Mononuclear cell (primary cell): ENCODE measurements around the gene SLC13A5. TPM values are rescaled to one million over a fixed set of nuclear protein-coding genes. Genes with fewer than 3 reads are reported as not detected.

ENCODE experiments used
- H3K27me3 ChIP-seq: 2 replicates; pipeline ENCODE4 v1.6.0; 2011; ENCODE audit warnings: low read length, control low read depth; ENCODE audit not compliant: insufficient read depth
- H3K4me1 ChIP-seq: 2 replicates; pipeline ENCODE4 v1.5.1; 2011; ENCODE audit warnings: mild to moderate bottlenecking, low read length, control low read depth; ENCODE audit not compliant: insufficient read depth
- H3K4me3 ChIP-seq: 2 replicates; pipeline ENCODE4 v1.5.1; 2011; ENCODE audit warnings: mild to moderate bottlenecking, low read length, moderate library complexity
- H3K9me3 ChIP-seq: 2 replicates; pipeline ENCODE4 v1.5.1; 2011; ENCODE audit warnings: low read depth, mild to moderate bottlenecking, control low read depth, low read length
- total RNA-seq: library from RNA; depleted of rRNA; stranded (reverse); fragments of >200 nt; gene quantifications from one replicate; pipeline ENCODE4 v1.2.3, GENCODE V29; 2012

SLC13A5 gene
- total RNA-seq, 1 donor = not detected

DNA sequence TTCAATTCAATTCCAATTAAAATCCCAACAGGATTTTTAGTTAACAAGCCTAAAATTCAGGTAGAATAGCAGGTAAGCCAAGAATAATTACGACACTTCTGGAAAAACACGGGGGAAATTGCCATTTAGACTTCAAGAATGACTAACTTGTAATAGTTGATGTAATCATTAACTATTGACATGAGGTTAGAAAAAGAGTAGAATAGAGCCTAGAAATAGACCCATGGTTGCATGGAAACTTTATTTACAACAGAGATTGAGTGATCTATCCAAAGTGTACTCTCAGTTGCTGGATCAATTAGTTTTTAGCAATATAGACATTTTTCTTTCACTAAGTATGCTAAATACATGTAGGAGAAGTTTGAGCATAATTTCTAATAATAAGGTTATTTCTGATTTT, 3.6 kb upstream of the SLC13A5 start:
- peaks cover 37% of the 10 kb centered on the region for H3K27me3 ChIP-seq
- peaks cover 22% of the 10 kb centered on the region for H3K4me1 ChIP-seq
- no peaks in the 10 kb centered on the region for H3K9me3 ChIP-seq

DNA sequence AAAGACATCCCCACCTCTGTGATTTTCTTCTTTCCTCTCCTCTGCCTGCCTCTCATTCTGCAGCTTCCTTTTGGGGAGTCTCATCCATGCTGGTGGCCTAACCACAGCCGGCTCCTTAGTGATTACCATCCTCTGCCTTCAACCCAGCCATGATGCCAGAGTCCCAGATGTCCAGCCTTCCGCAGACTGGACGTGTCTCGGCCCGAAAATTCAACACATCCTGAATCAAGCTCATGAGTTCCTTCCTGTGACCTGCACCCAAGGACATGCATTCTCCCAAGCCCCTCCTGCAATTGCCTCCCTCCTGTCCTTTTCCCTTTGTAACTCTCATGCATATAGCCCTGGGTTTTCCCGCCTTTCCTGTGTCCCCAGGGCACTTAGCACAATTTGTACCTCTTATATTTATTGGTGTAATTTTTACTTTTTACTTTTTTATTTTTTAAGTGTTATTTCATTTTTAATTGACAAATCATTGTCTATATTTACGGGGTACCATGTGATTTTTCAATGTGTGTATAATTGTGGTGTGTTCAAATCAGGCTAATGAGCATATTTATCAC, 1.2 kb upstream of the SLC13A5 start:
- peaks cover 30% of the 10 kb centered on the region for H3K27me3 ChIP-seq
- peaks cover 32% of the 10 kb centered on the region for H3K4me1 ChIP-seq
- H3K4me3 ChIP-seq = no peak overlapping the region
- H3K9me3 ChIP-seq = no peaks in the 10 kb centered on the region

More for the DNA sequence above, 3.6 kb upstream of the SLC13A5 start:
- no peak overlapping the region for H3K4me3 ChIP-seq

DNA sequence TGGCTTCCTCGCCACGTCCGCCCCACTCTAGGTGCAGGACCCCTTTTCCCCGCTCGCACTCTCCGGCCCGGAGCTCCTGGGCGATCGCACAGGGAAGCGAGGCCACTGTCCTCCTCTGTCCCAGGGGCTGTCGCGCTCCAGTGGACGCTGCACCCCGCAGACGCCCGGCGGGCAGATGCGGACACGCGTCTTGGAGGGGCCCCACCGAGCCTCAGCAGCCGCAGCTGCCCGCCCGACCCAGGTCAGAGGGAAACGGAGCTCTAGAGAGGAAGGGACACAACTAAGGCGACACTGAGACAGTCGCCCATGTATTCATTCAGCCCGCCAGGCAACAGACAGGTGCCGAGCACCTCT, 726 bp upstream of the SLC13A5 start:
- no peak overlapping the region for H3K4me3 ChIP-seq
- H3K9me3 ChIP-seq = no peaks in the 10 kb centered on the region
- peaks cover 27% of the 10 kb centered on the region for H3K27me3 ChIP-seq
- H3K4me1 ChIP-seq = peaks cover 32% of the 10 kb centered on the region

DNA sequence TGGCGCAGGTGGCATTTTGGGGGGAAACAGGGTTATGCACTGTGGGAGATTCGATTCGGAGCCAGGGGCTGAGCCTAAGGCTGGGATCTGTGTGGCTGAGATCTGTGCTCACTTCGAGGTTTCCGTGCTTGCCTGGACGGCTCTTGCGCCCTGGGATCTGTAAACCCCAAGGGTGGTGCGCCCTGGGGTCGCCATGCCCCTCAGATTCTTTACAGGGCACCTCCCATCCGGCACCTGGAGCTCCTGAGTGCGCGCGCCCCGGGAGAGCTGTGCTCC, 377 bp downstream of the SLC13A5 start:
- H3K27me3 ChIP-seq = peaks cover 27% of the 10 kb centered on the region
- H3K4me3 ChIP-seq = no peak overlapping the region
- peaks cover 32% of the 10 kb centered on the region for H3K4me1 ChIP-seq
- H3K9me3 ChIP-seq = no peaks in the 10 kb centered on the region

DNA sequence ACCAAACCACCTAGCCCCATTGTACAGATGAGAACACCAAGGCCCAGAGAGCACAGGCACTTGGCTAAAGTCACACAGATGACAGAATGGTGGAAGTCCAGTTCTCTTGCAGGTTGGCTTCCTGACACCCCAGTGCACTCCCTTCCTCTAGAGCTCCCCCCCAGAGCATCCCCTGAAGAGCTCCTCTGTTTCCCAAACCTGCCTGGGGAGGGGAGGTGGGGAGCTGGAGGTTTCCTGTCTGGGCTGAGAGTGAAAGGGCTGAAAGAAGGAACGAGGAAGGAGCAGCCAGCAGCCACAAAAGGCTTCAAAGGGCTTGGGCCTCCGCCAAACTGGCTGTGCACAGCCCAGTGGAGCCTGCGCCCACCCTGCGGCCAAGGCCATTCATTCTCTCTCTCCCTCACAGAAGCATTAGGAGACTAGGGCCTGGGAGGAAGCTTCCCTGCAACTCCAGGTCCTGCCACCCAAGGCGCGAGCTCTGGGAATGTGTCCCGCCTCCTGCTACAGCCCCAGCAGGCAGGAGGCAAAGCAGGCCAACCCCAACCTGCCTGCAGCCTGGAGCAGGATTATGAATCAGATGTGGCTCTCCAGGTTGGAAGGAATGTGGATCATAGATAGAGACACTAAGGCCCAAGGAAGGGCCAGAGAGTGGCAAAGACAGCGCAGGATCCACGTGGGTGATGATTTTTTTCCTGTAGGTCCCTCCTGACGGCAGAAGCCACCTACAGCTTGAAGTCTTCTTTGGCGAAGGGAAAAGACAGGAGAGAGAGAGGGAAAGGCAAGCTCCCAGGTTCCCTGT, 913 bp downstream of the SLC13A5 start:
- H3K4me3 ChIP-seq = no peak overlapping the region
- peaks cover 32% of the 10 kb centered on the region for H3K4me1 ChIP-seq
- H3K9me3 ChIP-seq = no peaks in the 10 kb centered on the region
- H3K27me3 ChIP-seq = peaks cover 27% of the 10 kb centered on the region

DNA sequence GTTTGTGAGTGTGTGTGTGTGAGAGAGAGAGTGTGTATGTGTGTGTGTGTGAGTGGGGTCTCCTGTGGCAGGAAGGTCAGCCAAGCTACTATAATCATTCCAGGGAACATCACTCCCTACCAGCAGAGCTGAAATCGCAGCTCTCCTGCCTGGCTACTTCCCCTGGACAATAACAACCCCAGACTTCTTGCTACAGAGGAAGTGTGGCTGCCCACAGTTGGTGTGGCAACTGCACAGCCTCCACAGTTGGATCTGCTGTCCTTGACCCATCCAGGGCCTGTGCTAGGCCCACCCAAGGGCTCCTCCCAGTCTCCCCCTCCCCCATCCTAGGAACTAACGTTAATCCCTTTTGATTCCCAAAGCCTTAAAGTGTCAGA, 1.5 kb downstream of the SLC13A5 start:
- no peak overlapping the region for H3K4me3 ChIP-seq
- H3K4me1 ChIP-seq = peaks cover 32% of the 10 kb centered on the region
- no peaks in the 10 kb centered on the region for H3K9me3 ChIP-seq
- H3K27me3 ChIP-seq = peaks cover 27% of the 10 kb centered on the region

DNA sequence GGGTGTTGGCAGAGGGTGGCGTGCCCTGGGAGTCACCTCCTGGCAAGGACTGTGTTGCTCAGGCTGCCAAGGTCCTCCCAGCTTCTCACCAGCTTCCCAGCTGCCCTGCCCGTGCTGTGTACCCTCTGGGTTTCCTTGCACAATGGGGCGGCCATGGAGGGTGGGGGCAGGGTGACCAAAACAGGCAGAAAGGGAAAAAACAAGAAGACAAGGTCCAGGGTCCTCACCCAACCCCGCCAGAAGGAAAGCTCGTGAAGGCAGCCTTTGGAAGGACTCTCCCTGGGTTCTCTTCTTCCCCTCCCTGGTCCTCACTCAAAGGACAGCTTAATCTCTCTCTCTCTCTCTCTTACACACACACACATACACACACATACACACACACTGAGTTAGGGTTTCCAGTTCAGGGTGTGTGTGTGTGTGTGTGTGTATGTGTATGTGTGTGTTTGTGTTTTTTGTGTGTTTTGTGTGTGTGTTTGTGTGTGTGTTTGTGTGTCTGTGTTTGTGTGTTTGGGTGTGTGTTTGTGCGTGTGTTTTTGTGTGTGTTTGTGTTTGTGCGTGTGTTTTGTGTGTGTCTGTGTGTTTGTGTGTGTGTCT, 2.0 kb downstream of the SLC13A5 start:
- Histone ChIP-seq H3K4me1 (peaks cover 32% of the 10 kb centered on the region), H3K4me3 (no peak overlapping the region), H3K9me3 (no peaks in the 10 kb centered on the region), H3K27me3 (peaks cover 27% of the 10 kb centered on the region)

DNA sequence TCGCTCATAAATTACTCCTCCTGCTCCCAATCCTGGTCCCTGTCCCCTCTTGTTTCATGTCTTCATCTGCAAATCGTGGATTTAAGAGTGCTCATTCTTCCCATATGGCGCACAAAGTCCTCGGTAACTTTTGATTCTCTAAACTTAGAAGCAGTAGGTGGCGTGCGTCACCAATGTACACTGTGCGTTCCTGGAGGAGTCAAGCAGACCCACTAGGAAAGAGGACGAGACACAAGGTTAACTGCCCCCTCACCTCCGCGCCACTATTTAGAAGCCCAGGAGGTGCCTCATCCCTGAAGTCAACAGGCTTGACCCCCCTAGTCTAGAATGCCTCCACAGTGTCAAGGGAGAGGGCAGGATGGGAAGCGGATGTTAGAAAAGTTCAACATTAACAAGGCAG, 2.9 kb downstream of the SLC13A5 start:
- peaks cover 27% of the 10 kb centered on the region for H3K27me3 ChIP-seq
- H3K4me1 ChIP-seq = peaks cover 32% of the 10 kb centered on the region
- no peaks in the 10 kb centered on the region for H3K9me3 ChIP-seq
- H3K4me3 ChIP-seq = no peak overlapping the region

DNA sequence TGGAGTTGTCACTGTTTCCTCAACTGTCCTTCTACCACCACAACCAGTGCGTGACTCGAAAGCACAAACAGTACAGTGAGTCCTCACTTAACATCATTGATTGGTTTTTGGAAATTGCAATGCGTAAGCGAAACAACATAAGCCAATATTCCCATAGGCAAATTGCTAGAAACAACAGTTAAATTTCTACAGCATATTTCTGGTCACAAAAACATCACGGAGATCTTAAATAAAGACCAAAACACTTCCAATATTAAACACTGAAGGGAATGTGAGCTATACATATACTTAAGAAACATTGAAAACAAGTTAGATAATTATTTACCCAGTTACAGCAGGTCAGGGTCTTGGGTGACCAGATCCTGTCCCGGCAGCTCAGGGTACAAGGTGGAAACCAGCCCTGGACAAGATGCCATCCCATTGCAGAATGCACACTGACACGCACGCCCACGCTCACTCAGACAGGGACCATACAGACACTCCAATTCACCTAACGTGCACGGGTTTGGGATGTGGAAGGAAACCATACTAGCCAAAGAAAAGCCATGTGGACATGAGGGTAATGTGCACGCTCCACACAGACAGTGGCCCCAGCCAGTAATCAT, 4.7 kb downstream of the SLC13A5 start:
- Histone ChIP-seq H3K4me1 (peaks cover 27% of the 10 kb centered on the region), H3K4me3 (no peak overlapping the region), H3K9me3 (no peaks in the 10 kb centered on the region), H3K27me3 (peaks cover 16% of the 10 kb centered on the region)

DNA sequence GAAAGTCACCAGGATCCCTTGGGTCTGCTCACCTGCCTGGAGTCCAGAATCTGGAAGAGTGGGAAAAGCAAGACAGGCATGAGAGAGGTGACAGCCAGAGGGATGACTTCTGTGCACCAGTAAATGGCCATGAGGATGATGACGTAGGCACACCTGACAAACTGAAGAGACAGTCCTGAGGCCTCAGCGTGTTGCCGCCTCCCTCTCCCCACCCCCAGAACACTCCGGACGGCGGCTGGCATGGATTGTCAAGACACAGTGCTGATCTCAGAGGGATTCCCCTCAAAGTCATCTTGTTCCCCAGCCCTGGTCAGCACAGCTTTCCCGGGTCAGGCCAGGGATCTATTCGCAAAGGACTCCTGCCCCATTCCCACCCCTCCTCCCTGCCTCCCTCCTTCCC, 6.2 kb downstream of the SLC13A5 start:
- peaks cover 12% of the 10 kb centered on the region for H3K4me1 ChIP-seq
- H3K27me3 ChIP-seq = peaks cover 1% of the 10 kb centered on the region
- no peaks in the 10 kb centered on the region for H3K9me3 ChIP-seq
- no peak overlapping the region for H3K4me3 ChIP-seq

DNA sequence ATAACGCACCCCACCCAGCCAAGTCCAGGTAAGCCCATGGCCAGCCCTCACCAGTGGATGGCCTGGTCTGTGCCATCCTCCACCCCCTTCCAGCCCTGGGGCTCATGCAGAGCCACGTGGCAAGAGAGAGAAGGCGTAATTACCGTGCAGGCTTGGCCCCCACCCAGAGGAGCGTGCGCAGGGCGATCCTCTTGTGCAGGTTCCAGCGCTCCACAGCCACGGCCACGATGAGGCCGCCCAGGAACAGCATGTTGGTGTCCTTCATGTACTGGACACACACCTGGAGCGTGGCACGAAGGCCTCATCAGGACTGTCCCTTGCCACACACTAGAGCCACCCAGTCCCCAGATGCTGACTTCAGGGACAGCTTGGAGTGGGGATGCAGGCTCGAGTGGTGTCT, 6.7 kb downstream of the SLC13A5 start:
- H3K4me3 ChIP-seq = no peak overlapping the region

DNA sequence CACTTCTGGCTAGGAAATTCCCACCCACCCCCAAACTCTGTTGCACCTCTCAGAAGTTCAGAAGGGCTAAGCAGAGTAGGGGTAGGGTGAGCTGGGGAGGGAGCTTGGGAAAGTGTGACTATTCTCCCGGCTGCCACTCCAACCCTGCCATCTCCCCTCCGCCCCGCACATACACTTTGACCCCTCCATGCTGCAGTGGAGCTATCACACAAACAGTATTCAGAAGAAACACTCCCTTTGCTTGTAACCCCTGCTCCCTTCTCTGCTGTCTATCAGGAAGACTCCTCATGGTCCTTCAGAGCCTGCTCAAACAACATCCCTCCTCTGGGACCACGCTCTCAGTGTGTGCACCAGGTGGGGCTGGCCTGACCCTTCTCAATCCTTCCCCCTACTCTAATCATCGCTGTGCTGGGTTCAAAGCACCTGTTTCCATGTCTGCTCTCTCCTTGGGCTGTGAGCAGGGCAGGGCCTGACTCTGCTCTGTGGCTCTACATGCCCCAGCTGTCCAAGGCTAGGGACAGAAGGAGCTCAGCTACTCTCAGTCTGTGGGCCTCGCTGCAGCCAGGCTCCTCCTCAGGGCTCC, 8.6 kb downstream of the SLC13A5 start:
- Histone ChIP-seq H3K9me3 (no peaks in the 10 kb centered on the region), H3K27me3 (no peaks in the 10 kb centered on the region), H3K4me3 (no peak overlapping the region), H3K4me1 (no peaks in the 10 kb centered on the region)

More for the DNA sequence above, 6.7 kb downstream of the SLC13A5 start:
- Histone ChIP-seq H3K27me3 (no peaks in the 10 kb centered on the region), H3K9me3 (no peaks in the 10 kb centered on the region), H3K4me1 (peaks cover 7% of the 10 kb centered on the region)

DNA sequence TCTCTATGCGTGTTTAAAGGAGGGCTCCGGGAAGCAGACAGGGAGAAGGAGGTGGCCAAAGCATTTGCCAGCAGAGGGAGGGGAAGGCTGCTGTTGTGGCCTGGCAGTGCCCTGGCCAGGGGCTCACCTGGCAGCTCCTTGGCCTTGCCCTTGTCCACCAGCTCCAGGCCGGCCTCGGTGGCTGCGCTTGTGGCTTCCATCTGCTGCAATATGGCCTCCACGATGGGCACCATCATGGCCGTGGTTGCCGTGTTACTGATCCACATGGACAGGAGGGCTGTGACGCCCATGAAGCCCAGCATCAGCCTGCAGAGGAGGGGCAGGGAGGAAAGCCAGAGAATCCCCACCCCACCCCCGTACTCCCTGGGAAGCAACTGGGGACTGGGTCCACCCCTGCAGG, 9.4 kb downstream of the SLC13A5 start:
- H3K27me3 ChIP-seq = no peaks in the 10 kb centered on the region
- no peaks in the 10 kb centered on the region for H3K4me1 ChIP-seq
- H3K9me3 ChIP-seq = no peaks in the 10 kb centered on the region
- H3K4me3 ChIP-seq = no peak overlapping the region

DNA sequence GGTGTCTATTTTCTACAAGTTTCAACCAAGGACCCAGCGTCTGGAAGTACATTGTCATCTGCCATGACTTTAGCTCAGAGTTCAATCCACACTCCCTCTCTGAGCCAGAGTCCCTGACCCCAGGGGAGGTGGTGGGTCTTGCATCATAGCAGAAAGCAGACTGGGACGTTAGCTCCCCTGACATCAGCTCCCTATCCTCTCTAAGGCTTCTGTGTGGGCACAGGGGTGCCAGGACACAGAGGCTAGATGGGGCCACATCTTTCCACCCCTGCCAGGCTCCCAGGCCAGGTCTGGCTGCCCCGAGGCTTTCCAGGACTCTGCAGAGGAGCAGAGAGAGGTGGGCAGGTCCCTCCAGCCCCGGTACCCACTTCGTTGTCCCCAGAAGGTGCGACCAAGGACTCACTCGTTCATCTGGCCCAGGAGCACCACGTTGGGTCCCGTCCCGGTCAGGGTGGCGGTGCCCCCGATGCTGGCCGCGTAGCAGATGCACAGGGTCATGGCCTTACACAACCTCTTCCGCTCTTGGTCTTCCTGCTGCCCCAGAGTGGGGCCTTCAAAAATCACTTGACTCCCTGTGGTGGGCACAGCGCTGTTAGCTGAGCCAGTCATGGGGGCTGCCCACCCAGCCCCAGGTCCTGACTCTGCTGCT, 10.5 kb downstream of the SLC13A5 start:
- H3K4me1 ChIP-seq = no peaks in the 10 kb centered on the region
- no peak overlapping the region for H3K4me3 ChIP-seq
- no peaks in the 10 kb centered on the region for H3K9me3 ChIP-seq
- H3K27me3 ChIP-seq = no peaks in the 10 kb centered on the region

DNA sequence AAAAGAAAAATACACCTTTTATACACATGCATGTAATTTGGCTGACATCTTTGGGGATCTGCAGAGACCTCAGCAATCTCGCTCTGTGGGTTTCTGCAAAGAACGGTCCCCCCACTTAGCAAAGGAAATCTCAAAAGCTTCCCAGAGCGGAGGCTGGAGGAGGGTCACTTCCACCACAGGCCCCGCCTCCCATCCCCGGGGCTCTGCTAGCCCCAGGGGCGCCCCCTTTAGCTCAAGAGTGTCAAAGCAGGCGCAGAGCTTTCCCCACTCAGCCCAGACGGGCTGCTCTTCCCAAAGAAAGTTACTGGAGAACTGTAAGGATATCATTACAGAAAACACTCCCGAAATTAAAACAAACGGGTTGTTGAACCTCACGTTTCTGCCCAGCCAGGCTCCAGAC, 11.4 kb downstream of the SLC13A5 start:
- no peak overlapping the region for H3K4me3 ChIP-seq
- H3K27me3 ChIP-seq = no peaks in the 10 kb centered on the region
- H3K4me1 ChIP-seq = no peaks in the 10 kb centered on the region
- no peaks in the 10 kb centered on the region for H3K9me3 ChIP-seq
